Smooth muscle cell (in vitro differentiated cells): ENCODE measurements around the gene HEATR5A. TPM values are rescaled to one million over a fixed set of nuclear protein-coding genes. Genes with fewer than 3 reads are reported as not detected.
"Not testable (repeated sequence)": the region's sequence is repeated elsewhere in the genome, so short reads cannot be mapped to it uniquely, and the experiment has no call there.

Experiments used
- DNase-seq: peaks from one replicate; lab custom pipeline; 2025; ENCODE audit not compliant: unreplicated experiment; lab: John Stamatoyannopoulos, UW
- H2AFZ ChIP-seq: fragments of 200-600 bp; sonication (generic); 2 replicates; pipeline ENCODE4 v1.6.0; 2016; ENCODE audit warnings: antibody characterized with exemption, low read depth, mild to moderate bottlenecking
- H3F3A ChIP-seq: fragments of 200-600 bp; sonication (generic); 2 replicates; pipeline ENCODE4 v1.6.0; 2017; ENCODE audit warnings: antibody characterized with exemption, low read depth
- H3K27ac ChIP-seq: fragments of 200-600 bp; sonication (generic); 2 replicates; pipeline ENCODE4 v1.5.1; 2016; ENCODE audit warnings: low read depth, mild to moderate bottlenecking
- H3K27me3 ChIP-seq: fragments of 200-600 bp; sonication (generic); 2 replicates; pipeline ENCODE4 v1.6.1; 2016; ENCODE audit warnings: low read depth, mild to moderate bottlenecking
- H3K36me3 ChIP-seq: fragments of 200-600 bp; sonication (generic); 2 replicates; pipeline ENCODE4 v1.5.1; 2016; ENCODE audit warnings: low read depth
- H3K4me1 ChIP-seq: fragments of 200-600 bp; sonication (generic); 2 replicates; pipeline ENCODE4 v1.5.1; 2016; ENCODE audit warnings: low read depth
- H3K4me2 ChIP-seq: fragments of 200-600 bp; sonication (generic); 2 replicates; pipeline ENCODE4 v1.6.0; 2016; ENCODE audit warnings: mild to moderate bottlenecking
- H3K4me3 ChIP-seq: fragments of 200-600 bp; sonication (generic); 2 replicates; pipeline ENCODE4 v1.5.1; 2016; ENCODE audit warnings: mild to moderate bottlenecking
- H3K79me2 ChIP-seq: fragments of 200-600 bp; sonication (generic); 2 replicates; pipeline ENCODE4 v1.6.0; 2016; ENCODE audit warnings: low read depth, mild to moderate bottlenecking
- H3K9ac ChIP-seq: fragments of 200-600 bp; sonication (generic); 2 replicates; pipeline ENCODE4 v1.6.0; 2016; ENCODE audit warnings: low read depth
- H3K9me3 ChIP-seq: fragments of 200-600 bp; sonication (generic); replicated peaks from 2 replicates; pipeline ENCODE4 v1.5.1; 2016; ENCODE audit warnings: low read depth
- H4K20me1 ChIP-seq: fragments of 200-600 bp; sonication (generic); 2 replicates; pipeline ENCODE4 v1.6.0; 2016; ENCODE audit warnings: low read depth
- WGBS: methylation state at CpG from one replicate; pipeline ENCODE4 v1.1.7; 2016; ENCODE audit warnings: low lambda C conversion rate; 5-methylcytosine and 5-hydroxymethylcytosine counted together
- polyA plus RNA-seq: library from polyadenylated mRNA; unstranded; fragments of >200 nt; fragmentation: Nextera tagmentation; extraction: Ambion mirVana; gene quantifications from 2 replicates; pipeline ENCODE4 v1.2.1, GENCODE V29; 2016
- total RNA-seq: library from RNA; depleted of rRNA; stranded (reverse); fragments of >200 nt; gene quantifications from 2 replicates; pipeline ENCODE4 v1.2.3, GENCODE V29; 2014
- TF ChIP-seq, protein P1 (sequence below): fragments of 200-600 bp; sonication (generic); IDR thresholded peaks from 2 replicates; pipeline ENCODE4 v1.5.1; 2017; ENCODE audit warnings: borderline replicate concordance, mild to moderate bottlenecking, antibody characterized with exemption; ENCODE audit not compliant: insufficient read depth, poor library complexity, severe bottlenecking

Gene HEATR5A
- total and polyA plus RNA-seq, 2 experiments from 2014 or later, result 28.5 to 49.8 TPM

DNA sequence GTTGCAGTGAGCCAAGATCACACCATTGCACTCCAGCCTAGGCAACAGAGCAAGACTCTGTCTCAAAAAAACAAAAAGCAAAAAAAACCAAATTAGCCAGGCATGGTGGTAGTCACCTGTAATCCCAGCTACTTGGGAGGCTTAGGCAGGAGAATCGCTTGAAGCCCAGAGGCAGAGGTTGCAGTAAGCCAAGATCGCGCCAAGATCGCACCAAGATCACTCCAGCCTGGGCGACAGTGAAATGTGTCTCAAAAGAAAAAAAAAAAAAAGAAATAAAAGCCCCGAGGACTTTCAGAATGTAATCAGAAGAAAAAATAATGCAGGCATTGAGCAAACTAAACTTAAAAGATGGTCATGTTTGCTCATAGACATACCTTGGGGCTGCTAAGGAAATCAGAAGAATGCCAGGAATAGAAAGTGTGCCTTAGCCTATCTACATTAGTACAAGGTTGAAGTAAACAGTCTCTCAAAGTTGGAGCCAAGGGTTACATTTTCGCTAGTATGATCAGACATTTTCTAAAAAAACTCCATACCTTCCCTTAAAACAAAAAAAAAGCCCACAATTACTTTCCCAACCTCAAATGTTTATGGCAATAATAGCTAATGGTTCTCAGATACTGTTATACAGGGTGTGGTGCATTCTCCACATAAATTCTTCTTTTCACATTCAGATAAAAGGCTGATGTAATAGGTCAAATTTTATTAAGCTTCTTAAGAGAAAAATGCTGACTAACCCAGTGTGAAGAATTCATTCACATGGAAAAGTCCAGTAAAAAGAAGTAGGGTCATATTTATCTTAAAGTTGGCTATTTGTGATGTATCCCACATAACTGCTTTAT, 21.1 kb upstream of the HEATR5A start:
- Histone ChIP-seq H3K27ac (peak overlapping the region; percentile 71), H3K9ac (no peak overlapping the region), H3K36me3 (peaks cover 9% of the 10 kb centered on the region), H3K4me1 (no peaks in the 10 kb centered on the region), H3F3A (no peaks in the 10 kb centered on the region), H4K20me1 (no peaks in the 10 kb centered on the region), H3K79me2 (no peaks in the 10 kb centered on the region), H3K4me3 (no peak overlapping the region), H2AFZ (no peak overlapping the region), H3K27me3 (no peaks in the 10 kb centered on the region), H3K9me3 (no peaks in the 10 kb centered on the region), H3K4me2 (peak overlapping the region; percentile 62)
- no peak for DNase-seq
- WGBS, result 86% methylated on average over 7 of the region's 7 CpGs
- TF ChIP-seq, protein P1, sequence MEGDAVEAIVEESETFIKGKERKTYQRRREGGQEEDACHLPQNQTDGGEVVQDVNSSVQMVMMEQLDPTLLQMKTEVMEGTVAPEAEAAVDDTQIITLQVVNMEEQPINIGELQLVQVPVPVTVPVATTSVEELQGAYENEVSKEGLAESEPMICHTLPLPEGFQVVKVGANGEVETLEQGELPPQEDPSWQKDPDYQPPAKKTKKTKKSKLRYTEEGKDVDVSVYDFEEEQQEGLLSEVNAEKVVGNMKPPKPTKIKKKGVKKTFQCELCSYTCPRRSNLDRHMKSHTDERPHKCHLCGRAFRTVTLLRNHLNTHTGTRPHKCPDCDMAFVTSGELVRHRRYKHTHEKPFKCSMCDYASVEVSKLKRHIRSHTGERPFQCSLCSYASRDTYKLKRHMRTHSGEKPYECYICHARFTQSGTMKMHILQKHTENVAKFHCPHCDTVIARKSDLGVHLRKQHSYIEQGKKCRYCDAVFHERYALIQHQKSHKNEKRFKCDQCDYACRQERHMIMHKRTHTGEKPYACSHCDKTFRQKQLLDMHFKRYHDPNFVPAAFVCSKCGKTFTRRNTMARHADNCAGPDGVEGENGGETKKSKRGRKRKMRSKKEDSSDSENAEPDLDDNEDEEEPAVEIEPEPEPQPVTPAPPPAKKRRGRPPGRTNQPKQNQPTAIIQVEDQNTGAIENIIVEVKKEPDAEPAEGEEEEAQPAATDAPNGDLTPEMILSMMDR, result no peak

DNA sequence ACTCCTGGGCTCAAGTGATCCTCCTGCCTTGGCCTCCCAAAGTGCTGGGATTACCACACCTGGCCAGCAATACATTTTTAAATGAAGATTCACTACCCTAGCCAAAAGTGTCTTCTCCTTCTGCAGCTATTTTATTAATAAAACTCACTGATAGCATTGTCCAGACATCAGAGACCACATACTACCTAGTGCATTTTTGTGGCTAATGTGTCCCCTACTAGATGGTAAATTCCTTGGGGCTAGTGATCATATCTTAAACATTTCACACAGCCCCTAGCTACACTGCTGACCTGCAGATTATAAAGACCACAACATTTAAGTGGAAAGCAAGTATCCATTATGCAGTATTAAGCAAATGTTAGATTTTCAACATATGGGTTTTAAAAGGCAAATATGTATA, 19.9 kb upstream of the HEATR5A start:
- Histone ChIP-seq H4K20me1 (no peaks in the 10 kb centered on the region), H3K4me3 (no peak overlapping the region), H3K9ac (no peak overlapping the region), H3F3A (no peaks in the 10 kb centered on the region), H2AFZ (no peak overlapping the region), H3K27me3 (no peaks in the 10 kb centered on the region), H3K9me3 (no peaks in the 10 kb centered on the region), H3K4me1 (no peaks in the 10 kb centered on the region), H3K4me2 (no peak overlapping the region), H3K79me2 (no peaks in the 10 kb centered on the region), H3K27ac (no peak overlapping the region), H3K36me3 (peaks cover 9% of the 10 kb centered on the region)
- TF ChIP-seq, protein P1, result no peak
- no peak for DNase-seq

DNA sequence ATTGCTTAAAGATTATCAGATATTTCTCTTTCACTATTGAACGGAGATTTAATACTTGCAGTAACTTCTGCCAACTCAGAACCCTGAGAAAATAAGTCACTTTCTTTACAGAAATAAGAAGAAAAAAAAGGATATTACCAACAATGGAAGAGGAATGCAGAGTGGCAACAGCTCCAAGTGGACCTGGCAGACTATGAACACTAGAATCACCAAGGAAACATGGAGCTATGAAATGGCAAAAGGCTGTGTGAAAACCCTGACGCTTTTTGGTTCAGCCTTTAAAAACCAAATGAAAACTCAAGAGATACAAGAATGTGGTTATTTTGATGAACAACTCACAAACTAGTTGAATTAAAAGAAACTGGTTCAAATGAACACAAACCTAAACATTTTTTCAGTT, 19.2 kb upstream of the HEATR5A start:
- Histone ChIP-seq H3K9me3 (no peaks in the 10 kb centered on the region), H3K4me1 (no peaks in the 10 kb centered on the region), H3K27me3 (no peaks in the 10 kb centered on the region), H3F3A (no peaks in the 10 kb centered on the region), H3K9ac (no peak overlapping the region), H2AFZ (no peak overlapping the region), H3K4me2 (no peak overlapping the region), H3K79me2 (no peaks in the 10 kb centered on the region), H3K4me3 (no peak overlapping the region), H4K20me1 (no peaks in the 10 kb centered on the region), H3K27ac (no peak overlapping the region), H3K36me3 (peaks cover 5% of the 10 kb centered on the region)
- TF ChIP-seq, protein P1, result no peak
- WGBS, result 97% methylated on average over 2 of the region's 2 CpGs
- DNase-seq, result no peak

DNA sequence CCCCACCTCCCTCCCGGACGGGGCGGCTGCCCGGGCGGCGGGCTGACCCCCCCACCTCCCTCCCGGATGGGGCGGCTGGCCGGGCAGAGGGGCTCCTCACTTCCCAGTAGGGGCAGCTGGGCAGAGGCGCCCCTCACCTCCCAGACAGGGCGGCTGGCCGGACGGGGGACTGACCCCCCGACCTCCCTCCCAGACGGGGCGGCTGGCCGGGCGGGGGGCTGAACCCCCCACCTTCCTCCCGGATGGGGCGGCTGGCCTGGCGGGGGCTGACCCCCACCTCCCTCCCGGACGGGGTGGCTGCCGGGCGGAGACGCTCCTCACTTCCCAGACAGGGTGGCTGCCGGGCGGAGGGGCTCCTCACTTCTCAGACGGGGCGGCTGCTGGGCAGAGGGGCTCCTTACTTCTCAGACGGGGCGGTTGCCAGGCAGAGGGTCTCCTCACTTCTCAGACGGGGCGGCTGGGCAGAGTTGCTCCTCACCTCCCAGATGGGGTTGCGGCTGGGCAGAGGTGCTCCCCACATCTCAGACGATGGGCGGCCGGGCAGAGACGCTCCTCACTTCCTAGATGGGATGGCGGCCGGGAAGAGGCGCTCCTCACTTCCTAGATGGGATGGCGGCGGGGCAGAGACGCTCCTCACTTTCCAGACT, 16.8 kb upstream of the HEATR5A start:
- H3K27me3 ChIP-seq, H3K36me3 ChIP-seq, H4K20me1 ChIP-seq, H3K9me3 ChIP-seq, H3K4me3 ChIP-seq, H3K4me2 ChIP-seq, H3K4me1 ChIP-seq, H3K27ac ChIP-seq, DNase-seq, H2AFZ ChIP-seq, H3K9ac ChIP-seq, H3K79me2 ChIP-seq, H3F3A ChIP-seq: not testable (repeated sequence)
- 91% methylated on average over 20 of the region's 45 CpGs for WGBS
